HG03175 (cell line): Measurements from ENCODE around the gene ARL5C.
A peak's percentile ranks its signal among the peaks of the same experiment; 100 is the strongest.
"Not testable (repeated sequence)": the region's sequence is repeated elsewhere in the genome, so short reads cannot be mapped to it uniquely, and the experiment has no call there.

Experiments
- ATAC-seq: cut with Tn5 transposase; IDR thresholded peaks from one replicate; pipeline ENCODE4 v1.9.1; 2021; ENCODE audit warnings: mild to moderate bottlenecking, moderate library complexity; ENCODE audit not compliant: unreplicated experiment

ARL5C gene

DNA sequence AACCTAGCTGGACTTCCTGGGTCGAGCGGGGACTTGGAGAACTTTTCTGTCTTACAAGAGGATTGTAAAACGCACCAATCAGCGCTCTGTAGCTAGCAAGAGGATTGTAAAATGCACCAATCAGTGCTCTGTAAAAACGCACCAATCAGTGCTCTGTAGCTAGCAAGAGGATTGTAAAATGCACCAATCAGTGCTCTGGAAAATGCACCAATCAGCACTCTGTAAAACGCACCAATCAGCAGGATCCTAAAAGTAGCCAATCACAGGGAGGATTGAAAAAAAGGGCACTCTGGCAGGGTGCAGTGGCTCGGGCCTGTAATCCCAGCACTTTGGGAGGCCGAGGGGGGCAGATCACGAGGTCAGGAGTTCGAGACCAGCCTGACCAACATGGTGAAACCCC, 2.5 kb upstream of the ARL5C start:
- ATAC-seq = not testable (repeated sequence)

DNA sequence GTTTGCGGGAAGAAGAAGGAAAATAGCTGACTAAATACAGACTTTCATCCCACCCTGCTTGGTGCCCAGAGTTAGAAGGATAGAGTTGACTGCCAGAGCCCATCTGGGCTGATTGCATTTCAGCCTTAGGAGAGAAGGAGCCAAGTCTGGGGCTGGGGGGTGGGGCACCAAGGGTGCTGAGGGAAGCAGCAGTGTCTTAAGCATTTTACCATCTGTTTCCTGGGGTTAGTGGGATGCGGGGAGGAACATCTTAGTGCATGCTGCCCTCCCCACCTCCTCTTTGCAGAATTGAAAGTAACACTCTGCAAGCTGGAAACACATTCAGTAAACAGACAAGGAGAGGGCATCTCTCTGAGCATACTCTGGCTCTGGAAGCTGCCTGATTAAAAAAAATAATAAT, 1.5 kb upstream of the ARL5C start:
- no peak for ATAC-seq

DNA sequence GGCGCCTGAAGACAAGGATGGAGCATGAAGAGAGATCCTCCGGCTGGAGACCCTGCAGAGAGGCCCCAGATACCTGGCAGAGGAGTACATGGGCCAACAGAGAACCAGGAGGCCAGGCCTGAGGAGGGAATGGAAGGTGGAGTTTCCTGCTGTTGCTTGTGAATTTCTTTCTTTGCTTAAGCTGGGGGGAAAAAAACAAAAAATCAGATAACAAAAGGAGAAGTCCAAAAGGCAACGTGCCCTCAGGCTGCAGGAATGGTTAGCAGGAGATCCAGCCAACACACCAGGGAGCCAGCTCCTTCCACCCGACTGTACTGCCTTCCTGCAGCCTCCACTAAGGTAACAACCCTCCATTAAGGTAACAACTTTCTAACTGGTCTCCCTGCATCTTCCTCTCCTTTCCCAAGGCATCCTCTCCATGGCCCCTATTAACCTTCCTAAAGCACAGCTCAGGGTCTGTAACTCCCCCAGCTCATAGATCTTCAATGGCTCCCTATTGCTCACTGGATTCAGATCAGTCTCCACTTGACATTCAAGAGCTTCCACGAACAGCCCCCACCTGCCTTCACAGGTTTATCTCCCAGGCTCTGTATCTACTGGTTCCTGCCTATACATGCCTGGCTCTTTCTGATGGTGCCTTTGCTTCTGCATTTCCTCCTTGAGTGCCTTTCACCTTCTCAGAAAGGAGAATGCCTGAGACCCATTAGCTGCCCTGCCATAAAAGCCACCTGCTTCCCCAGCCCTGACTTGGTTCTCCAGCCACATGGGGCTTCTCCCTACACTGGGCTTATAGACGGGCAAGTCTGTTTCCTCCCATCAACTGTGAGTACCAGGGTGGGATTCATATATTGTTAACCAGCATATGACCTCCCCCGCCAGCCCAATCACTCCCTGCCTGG, 725 bp upstream of the ARL5C start:
- no peak for ATAC-seq

DNA sequence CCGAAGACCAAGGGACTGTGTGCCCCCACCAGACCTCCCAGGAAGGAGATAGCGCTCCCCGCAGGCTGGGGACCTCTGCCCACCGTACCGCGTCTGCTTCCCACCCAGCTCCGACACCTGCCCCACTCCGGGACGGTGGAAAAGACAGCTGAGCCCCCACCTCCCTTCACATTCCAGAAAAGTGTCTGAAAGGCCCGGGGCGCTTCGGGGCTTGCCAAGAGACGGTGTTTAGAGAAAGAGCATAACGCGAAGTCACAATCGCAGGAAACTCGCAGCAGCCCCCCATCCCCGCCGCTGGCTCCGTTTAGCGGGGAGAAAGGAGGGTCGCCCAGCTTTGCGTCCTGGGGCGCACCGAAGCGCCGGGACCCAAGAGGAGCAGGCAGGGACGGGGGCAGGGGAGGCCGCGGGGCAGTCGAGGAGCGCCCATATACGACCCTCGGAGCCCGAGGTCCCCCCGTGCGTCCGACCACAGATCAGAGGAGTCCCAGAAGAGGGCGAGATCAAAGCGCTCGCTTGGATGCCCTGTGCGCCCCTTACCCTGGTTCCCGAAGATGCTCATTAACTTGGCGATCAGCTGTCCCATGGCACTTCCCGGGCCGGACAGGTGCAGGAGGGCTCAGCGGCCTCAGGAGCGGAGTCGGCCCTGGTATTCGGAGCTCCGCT, 652 bp downstream of the ARL5C start:
- no peak for ATAC-seq

DNA sequence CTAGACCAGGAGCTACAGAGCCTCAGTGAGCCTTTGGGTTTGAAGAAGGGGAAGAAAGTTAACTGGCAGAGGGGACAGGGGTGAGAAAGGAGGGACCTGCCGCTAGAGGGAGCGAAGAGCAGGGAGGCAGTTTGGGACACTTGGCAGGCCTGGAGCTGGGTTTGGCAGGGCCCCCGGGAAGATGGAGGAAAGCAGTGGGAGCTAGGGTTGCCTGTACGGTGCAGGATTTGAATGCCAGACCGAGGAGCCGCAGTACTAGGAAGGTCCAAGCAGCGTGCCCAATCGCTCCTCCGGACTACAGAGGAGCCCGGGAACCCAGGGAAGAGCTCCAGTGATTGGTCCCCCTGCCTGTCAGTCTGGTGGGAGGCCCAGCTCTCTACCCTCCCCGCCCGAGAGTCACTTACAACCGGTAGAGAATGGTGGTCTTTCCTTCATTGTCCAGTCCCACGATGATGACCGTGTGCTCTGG, 1.3 kb downstream of the ARL5C start:
- peak; percentile 81 for ATAC-seq

DNA sequence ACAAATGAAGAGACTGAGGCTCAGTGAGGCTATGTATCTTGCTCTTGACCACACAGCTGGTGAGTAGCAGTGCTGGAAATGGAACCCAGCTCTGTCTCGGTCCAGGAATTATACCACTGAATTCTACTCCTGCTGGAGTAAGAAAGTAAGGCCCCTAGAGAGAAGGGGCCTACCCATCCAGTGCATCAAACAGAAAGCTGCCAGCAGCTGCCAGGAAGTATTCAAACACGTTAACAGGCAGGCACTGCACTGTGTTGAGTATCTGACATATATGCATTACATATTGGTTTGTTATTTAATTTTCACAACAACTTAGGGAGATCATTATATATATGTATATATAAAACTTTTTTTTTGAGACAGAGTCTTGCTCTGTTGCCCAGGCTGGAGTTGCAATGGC, 4.0 kb downstream of the ARL5C start:
- ATAC-seq = no peak

DNA sequence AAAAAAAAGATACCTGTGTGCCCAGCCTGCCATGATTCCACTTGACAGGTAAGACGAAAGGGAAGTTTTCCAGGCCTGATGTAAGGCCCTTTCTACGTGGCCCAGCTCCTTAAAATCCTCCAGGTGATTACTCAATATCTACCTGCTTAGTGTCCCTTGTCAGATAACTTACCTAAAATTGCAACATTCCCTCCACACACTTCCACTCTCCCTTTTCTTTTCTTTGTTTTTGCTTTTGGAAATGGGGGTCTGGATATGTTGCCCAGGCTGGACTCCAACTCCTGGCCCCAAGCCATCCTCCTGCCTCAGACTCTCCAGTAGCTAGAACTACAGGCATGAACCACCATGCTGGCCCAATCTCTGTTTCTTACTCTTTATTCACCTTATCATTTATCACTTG, 7.3 kb downstream of the ARL5C start:
- no peak for ATAC-seq

DNA sequence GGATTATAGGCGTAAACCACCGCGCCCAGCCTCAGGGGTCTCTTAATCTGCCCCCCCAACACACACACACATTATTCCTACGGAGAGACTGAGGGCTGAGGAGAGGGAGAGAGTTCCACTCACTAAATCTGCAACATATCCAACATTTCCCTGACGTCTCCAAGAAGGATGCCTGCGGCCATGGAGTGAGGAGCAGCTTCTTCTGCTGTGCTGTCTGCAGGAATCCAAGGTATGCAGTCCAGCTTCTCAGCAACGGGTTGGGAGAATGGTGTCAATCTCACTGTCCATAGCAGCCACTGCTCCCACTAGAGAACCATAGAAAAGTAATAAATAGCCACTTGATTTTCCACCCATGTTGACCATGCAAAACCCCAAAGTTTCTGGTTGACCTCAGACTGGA, 9.5 kb downstream of the ARL5C start:
- ATAC-seq = no peak

DNA sequence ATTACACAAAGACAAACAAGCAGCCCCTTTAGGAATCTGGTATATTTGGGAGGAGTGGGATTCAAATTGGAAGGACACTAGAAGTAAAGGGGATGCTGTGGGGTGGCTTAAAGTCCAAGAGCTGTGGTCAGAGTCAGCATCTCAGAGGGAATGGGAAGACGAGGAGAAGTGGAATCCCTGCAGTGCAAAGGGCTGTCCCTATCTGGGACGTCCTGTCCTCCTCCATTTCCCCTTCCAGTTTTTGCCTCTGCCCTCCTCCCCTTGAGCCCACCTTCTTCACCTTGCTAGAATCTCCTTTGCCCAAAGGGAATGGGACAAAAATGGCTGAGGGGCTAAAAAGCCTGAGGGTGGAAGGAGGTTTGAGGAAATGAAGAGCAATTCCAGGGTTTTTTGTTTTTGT, 10.3 kb downstream of the ARL5C start:
- ATAC-seq = no peak

DNA sequence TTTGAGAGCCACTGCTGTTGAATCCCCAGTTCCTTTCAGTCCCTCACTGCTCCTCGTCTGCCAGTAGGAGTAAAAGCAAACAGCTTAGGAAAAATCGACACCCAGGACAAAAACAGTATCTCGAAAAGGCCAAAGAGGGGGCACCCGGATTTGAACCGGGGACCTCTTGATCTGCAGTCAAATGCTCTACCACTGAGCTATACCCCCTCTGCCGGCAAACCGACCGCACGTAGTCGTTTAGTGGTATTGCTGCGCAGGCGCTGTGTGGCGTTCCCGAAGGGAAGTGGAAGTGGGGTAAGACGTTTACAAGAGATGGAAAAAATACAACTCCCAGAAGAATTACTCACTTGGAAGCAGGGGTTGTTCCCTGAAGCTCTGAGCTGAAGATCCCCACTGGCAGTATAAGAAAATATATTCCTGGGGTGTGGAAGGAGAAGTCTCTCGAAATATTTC, 12.3 kb downstream of the ARL5C start:
- peak; percentile 52 for ATAC-seq

DNA sequence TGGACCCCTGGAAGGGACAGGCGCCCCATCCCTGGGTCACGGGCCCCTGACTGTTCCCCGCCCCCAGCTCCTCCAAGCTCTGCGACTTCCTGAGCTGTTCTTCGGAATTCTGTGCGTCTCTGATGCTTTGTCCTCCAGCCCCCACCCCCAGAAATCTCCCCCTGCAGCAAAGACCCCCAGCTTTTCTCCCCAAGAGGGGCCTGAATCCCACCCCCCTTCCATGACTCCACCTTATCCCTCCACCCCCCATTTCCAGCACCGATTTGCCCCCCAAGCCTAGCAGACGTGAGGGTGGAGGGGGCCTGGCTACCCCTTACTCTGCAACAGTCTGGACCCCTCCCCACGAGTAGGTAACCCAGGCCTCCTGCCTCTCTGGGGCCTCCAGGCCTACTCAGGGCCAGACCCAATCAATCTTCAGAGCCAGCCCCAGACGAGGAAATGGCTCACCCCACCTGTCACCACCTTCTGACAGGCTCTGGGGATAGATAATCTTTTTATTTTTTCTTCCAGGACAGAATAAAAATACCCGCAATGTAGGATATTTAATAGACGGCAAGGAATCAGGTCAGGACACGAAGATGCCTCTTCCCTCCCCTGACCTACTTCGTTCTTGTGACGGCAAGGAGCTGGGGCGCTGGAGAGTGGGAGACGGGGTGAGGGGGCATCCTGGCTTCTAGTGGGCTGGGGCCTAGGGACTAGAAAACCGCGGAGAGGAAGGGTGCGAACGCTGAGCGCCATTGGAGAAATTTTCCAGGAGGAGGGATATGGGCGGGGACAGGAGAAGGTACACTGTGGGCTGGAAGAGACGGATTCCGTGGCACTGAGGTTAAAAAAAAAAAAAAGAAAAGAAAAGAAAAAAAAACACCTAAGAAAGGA, 13.8 kb downstream of the ARL5C start:
- no peak for ATAC-seq

DNA sequence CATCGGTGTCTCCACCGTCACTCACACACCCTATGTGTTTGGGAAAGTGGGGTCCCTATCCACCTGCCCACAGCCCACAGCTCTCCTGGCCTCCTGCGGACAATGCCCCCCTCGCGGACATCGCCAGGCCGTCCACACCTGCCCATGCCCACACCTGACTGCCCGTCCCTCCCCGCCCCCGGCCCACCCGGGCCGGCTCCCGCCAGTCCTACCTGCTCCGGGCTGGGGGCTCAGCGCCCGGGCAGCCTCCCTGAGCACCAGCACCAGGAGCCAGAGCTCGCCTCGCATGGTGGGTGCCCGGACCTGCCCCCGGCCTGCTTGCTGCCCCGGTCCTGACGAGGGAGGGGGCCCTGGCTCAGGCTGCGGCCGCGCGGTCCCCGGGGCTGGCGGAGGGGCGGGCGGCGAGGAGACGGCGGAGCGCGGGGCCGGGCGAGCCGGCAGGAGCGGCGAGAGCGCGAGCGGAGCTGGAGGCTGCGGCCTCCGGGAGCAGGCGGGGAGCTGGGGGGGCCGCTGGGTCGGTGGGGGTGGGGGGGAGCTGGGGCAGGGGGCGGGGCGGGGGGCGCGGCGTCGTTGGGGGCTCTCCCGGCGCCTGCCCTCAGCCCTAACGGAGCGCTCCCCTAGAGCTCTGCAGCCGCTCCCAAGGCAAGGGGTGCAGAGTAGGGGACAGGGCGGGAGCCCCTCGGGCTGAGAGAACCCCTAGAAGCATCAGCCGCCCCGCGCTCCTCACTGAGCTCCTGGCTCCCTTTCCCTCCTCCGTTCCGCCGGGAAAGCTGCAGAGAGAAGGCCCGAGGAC, 14.6 kb downstream of the ARL5C start, which contains the start of gene PLXDC1:
TSS of gene PLXDC1 (minus strand) at position 488 of the 793 bp plus-strand sequence. CDS start at position 288, 200 bp downstream.
- no peak for ATAC-seq

DNA sequence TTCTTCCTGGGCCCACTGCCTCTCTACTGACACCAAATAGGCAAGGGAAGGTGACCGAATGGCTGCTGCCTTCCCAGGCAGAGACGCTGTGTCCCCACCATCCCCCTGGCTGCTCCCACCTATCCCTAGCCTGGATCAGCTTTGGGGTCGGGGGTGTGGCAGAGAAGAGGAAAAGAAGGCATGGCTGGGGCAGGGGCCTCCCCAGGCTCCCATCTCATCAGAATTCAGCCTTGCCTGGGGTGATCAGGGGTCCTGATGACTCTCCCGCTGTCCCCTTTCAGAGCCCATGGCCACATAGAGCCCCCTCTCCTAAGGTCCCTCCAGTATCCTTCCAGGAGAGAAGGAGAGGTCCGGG, 15.2 kb downstream of the ARL5C start:
- no peak for ATAC-seq

DNA sequence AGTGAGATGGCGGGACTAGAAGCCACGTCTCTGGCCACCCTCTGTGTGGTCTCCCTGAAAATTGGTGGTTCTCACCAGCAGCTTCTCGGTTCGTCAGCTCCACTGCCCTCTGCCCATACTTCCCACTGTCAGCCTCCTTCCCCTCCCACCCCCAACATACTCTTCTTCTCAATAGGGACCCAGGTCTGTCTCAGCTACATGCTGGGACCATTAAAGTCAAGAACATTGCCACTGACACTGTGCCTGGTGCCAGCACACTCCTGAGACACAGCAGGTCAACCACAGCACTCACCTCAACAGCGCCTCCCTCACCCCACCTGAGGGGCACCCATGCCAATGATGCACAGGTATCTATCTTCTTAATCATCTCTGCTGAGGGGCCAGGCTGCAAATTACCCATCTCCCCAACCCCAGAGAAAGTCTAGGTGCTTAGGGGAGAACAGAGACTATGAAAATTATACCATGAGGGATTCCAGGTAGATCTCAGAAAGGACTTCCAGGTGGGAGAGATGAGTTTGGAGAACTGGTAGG, 15.8 kb downstream of the ARL5C start:
- ATAC-seq = no peak

DNA sequence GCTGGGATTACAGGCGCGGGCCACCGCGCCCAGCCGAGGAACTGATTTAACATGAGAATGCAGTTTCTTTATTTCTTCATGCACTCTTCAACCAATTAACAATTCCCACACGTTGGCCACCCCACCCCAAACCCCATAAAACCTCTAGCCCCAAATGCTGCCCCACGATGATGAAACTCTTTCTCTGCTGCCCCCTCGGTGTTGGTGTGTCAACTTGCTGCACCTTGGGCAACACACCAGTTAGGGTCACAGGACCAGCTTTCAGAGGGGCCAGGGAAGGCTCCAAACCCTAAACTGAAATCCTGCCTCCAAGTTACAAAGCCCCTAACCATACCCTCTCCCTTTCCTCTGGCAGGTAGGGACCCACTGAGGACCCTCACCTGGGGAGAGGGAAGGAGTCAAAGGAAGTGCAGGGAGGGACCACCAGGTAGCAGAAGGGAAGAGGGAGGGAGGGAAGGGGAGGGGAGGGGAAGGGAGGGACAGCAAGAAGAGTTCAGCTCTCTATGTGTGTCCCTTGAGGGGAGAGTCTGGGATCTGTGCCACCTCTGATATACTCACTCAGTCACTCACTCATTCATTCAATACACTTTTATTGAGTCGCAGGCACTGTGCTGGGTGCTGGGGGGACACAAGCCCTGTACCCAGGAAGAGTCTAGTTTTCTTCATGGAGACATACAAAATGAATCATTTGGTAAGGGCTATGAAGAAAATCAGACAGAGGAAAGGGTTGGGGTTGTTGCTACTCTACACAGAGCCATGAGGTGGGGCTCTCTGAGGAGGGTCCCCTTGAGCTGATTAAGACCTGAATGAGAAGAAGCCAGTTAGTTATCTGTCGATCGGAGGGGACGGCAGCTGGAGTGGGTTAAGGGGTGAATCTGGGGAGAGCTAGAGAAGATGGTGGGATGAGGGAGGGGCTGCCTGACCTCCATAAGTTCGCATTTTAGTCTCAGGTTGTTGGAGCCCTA, 18.5 kb downstream of the ARL5C start:
- ATAC-seq = no peak

DNA sequence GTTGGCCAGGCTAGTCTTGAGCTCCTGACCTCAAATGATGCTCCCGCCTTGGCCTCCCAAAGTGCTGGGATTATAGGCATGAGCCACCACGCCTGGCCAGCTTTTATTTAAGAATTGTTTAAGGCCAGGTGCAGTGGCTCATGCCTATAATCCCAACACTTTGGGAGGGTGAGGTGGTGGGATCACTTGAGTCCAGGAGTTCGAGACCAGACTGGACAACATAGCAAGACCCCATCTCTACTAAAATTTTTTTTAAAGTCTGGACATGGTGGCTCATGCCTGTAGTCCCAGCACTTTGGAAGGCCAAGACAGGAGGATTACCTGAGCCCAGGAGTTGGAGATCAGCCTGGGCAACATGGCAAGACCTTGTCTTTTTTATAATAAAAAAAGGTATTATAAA, 19.7 kb downstream of the ARL5C start:
- no peak for ATAC-seq

DNA sequence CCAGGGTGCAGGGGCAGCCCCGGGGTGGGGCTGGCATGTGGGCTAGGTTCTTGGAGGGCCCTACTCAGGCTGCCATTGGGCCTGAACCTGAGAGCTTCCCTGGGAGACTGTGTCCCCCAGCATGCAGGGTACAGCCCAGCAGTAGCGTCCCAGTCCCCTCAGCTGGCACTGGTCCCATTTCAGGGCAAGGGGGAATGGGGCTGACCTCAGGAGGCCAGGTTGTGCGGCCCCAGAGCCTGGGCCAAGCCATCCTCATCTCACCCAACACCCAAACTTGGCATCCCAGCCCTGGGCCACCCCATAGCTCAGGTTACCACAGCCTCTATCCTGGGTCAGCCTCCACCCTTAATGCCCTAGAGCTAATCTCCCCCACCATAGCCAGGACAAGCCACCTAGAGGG, 20.8 kb downstream of the ARL5C start:
- no peak for ATAC-seq

DNA sequence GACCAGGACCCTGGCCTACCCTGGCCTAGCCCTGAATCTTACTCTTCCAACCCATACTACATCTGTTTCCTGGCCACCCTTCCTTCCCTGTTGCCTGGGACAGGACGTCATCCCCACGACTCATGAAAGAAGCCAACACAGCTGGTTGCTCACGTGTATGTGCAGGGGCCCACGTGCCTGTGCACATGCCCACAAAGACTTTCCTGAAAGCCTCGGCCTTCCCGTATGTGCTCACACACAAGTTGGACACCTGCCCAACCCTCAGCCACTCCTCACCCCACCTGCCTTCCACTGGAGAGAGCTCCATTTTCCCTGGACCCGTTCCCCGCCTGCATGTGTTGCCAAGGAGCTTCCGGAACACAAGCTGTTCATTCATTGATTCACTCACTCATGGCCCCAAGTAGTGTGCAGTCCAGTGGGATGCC, 21.5 kb downstream of the ARL5C start:
- no peak for ATAC-seq

DNA sequence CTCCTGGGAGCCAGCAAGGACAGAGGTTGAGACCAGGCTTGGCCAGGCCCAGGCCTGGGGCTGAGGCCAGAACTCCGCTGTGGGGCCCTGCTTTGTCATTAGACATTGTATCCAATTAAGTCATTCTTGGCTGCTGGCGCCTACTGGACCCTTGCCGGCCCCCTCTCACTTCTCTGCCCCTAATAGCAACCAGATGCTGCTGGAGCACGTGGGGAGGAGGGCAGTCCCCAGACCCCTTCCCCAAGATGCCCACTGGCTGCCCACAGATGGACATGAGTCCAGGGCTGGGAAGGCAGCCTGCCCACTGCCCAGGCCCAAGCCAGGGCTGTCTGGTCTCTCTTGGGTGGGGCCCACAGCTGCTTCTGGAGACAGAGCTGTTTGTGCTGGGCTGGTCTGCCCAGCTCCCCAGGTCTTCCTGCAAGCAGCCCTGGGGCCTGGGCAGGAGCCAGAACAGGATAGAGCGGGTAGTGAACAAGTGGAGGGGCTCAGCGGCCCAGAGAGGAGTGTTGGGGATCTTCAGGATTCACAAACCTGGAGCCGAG, 22.3 kb downstream of the ARL5C start:
- no peak for ATAC-seq
